ENCODE measurements around the gene GOLGA2.
A peak's percentile ranks its signal among the peaks of the same experiment; 100 is the strongest.

GOLGA2 gene

GRCh38 chr9:128275198-128276007 is at the start of gene GOLGA2:
GOLGA2 (minus strand) TSS chr9:128276007; CDS start chr9:128275976, 31 bp downstream.
- peak; percentile 88 for DNase-seq

- no peak for DNase-seq
Measured at GRCh38 chr9:128324401-128324800, 48.6 kb upstream of the GOLGA2 start.

- DNase-seq, result no peak
Measured at GRCh38 chr9:128323791-128324190, 48.0 kb upstream of the GOLGA2 start.

GRCh38 chr9:128323212-128323730 is 47.5 kb upstream of the GOLGA2 start:
- no peak for DNase-seq

- DNase-seq, result peak; percentile 93
Measured at GRCh38 chr9:128322404-128323211, 46.8 kb upstream of the GOLGA2 start, which contains the start of the genes COQ4 and TRUB2. COQ4 (plus strand) TSS chr9:128322839; CDS start chr9:128322859, 20 bp downstream. TRUB2 (minus strand) TSS chr9:128322447; CDS start chr9:128322408, 39 bp downstream.

GRCh38 chr9:128321879-128322403 is 46.1 kb upstream of the GOLGA2 start:
- no peak for DNase-seq

GRCh38 chr9:128321343-128321742 is 45.5 kb upstream of the GOLGA2 start:
- DNase-seq, result no peak

GRCh38 chr9:128317629-128318028 is 41.8 kb upstream of the GOLGA2 start:
- no peak for DNase-seq

GRCh38 chr9:128316421-128316820 is 40.6 kb upstream of the GOLGA2 start:
- DNase-seq, result no peak

- DNase-seq, result no peak
Measured at GRCh38 chr9:128314697-128315096, 38.9 kb upstream of the GOLGA2 start.

GRCh38 chr9:128310461-128310860 is 34.7 kb upstream of the GOLGA2 start:
- no peak for DNase-seq

GRCh38 chr9:128309551-128309950 is 33.7 kb upstream of the GOLGA2 start:
- no peak for DNase-seq

- no peak for DNase-seq
Measured at GRCh38 chr9:128304971-128305288, 29.1 kb upstream of the GOLGA2 start.

GRCh38 chr9:128304136-128304970 is 28.5 kb upstream of the GOLGA2 start:
- no peak for DNase-seq

- DNase-seq, result no peak
Measured at GRCh38 chr9:128298535-128299482, 23.0 kb upstream of the GOLGA2 start.

GRCh38 chr9:128297221-128297773 is 21.5 kb upstream of the GOLGA2 start:
- DNase-seq, result no peak

GRCh38 chr9:128296340-128297220 is 20.8 kb upstream of the GOLGA2 start:
- no peak for DNase-seq

- no peak for DNase-seq
Measured at GRCh38 chr9:128294142-128294541, 18.3 kb upstream of the GOLGA2 start.

- no peak for DNase-seq
Measured at GRCh38 chr9:128293091-128293490, 17.3 kb upstream of the GOLGA2 start.

- no peak for DNase-seq
Measured at GRCh38 chr9:128292009-128292408, 16.2 kb upstream of the GOLGA2 start.
